Forelimb muscle (tissue), 1 donor: ENCODE data around the gene EMC8. TPM values are rescaled to one million over a fixed set of nuclear protein-coding genes. Genes with fewer than 3 reads are reported as not detected.
"Not testable (repeated sequence)": the region's sequence is repeated elsewhere in the genome, so short reads cannot be mapped to it uniquely, and the experiment has no call there.

Source experiments
- DNase-seq: peaks from one replicate; pipeline ENCODE4 v3.0.0-alpha.2; 2013; ENCODE audit warnings: low read depth
- polyA plus RNA-seq: library from polyadenylated mRNA; unstranded; fragments of 120-200 nt; gene quantifications from one replicate; pipeline ENCODE4 v1.2.1, GENCODE V29; 2013; ENCODE audit not compliant: insufficient read length

The EMC8 gene
- polyA plus RNA-seq, 1 donor, result 18.3 TPM

DNA sequence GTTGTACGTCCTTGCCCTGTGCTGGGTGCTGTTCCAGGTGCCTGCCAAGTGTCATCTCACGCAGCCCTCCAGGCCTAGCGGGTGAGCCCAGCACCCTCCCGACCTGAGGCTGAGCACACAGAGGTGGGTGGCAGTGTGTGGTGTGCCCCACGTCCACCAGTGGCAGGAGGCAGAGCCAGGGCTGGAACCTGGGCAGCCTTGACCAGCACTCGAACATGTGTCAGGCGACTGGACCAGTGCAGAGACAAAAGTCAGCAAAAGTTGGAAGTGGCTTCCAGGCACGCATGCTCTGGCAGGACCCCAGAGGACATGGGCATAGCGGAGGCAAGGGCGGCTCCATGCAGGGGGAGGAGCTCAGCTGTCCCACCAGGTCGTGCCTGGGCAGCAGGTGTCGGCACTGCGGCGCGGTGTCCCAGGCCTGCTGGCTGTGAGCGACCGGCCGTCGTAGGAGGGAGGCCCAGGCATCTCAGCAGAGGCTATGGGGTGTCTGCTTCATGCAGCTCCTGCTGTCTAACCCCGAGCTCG lies 35.9 kb upstream of the EMC8 start:
- no peak for DNase-seq

GRCh38 chr16:85834741-85835140 lies 35.4 kb upstream of the EMC8 start:
- DNase-seq, result no peak

GRCh38 chr16:85833219-85833920 lies 34.0 kb upstream of the EMC8 start:
- no peak for DNase-seq

- DNase-seq, result no peak
These were observed 33.4 kb upstream of the EMC8 start for GRCh38 chr16:85832570-85833218.

DNA sequence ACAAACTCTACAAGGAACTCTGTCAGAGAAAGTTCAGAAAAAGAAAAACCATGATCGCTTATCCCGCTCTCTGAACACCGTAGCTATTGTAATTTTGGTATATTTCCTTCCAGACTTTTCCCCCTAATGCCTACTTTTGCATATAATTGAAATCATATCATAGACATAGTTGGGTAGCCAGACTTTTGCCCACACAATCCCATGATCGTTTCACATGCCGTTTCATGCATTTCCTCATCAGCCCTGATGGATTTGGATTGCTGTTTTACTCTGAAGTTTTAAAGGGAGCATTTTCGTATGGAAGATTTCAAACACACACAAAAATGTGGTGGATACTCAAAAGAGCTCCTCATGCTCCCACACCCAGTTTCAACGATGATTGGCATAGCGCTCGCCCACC lies 31.5 kb upstream of the EMC8 start:
- DNase-seq, result no peak

DNA sequence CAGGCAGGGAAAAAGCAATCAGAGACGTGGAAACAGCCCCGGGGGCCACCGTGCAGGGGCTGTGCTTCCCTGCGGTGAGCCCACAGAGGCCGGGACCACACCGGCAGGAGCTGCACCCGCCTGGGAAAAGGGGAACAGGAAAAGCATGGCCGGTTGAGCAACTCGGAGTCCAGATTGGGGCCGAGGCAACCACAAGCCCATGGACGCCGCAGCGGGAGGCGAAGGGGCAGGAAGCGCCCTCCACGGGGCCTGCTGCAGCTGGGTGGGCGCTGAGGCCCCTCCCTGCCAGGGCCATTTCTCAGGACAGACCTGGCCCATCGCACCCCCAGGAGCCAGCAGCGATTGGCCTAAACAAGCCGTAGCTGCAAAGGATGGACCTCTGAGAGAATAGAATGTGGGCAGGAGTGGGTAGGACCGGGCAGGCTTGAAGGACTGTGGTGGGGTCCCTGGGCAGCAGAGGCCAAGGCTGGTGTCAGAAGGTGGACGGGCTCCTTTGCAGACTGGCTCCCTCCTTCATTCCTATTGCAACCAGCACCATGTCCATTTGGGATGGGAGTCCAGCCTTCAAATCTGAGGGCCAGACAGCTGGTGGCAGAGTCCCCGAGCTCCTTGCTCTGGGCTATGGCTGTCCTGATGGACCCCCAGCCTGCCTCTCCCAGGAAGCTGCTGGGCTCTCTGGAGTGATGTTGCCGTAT lies 30.6 kb upstream of the EMC8 start:
- DNase-seq, result no peak

GRCh38 chr16:85829171-85829719 lies 29.9 kb upstream of the EMC8 start:
- no peak for DNase-seq

GRCh38 chr16:85828166-85828565 lies 28.8 kb upstream of the EMC8 start:
- no peak for DNase-seq

- DNase-seq, result no peak
These were observed 27.4 kb upstream of the EMC8 start for GRCh38 chr16:85826686-85827247.

GRCh38 chr16:85825326-85825725 lies 26.0 kb upstream of the EMC8 start:
- DNase-seq, result no peak

DNA sequence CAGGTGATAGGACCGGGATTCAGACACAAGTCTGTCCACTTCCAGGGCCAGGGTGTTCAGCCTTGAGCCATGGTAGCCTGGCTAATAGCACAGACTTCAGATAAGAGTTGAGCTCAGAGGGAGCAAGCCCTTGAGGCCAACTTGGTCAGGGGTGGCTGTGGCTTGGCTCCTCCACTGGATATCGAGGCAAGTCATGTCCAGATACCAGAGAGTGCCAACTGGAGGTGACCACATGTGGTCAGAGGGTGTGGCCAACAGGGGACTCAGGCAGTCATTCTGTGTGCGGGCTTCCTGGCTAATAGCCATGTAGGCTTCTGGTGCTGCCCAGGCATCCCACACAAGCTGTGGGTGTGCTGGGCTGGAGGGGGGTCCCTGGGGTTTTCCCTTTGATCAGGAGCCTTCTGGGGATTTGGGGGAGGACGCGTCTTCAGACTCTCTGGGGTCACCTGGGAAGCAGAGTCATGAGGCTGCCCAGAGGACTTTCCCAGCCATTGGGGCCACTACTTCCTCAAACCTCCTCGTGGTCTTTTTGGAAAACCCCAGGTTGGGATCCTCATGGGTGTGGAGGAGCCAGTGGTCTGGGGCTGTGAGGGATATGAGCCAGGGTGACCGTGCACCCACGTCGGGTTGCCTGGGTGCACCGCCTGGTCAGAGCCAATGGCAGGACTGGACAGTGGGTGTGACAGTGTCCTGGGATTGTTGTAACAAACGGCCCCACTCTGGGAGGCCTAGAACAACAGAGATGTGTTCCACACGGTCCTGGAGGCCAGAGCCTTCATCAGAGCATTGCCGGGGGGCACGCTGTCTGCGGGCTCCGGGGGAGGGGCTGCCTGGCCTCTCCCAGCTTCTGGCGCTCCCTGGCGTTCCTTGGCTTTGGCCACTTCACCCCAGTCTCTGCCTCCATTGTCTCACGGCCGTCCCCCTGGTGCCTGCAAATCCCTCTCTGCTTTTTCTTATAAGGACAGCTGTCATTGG lies 25.1 kb upstream of the EMC8 start:
- no peak for DNase-seq

DNA sequence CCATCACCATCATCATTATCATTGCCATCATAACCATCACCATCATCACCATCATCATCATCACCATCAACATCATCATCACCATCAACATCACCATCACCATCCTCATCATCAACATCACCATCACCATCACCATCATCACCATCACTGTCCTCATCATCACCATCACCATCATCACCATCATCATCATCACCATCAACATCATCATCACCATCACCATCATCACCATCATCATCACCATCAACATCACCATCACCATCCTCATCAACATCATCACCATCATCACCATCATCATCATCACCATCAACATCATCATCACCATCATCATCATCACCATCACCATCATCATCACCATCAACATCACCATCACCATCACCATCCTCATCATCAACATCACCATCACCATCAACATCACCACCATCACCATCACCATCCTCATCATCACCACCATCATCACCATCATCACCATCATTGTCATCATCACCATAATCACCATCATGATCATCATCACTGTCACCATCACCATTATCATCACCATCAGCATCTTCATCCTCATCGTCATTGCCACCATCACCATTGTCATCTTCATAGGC lies 24.1 kb upstream of the EMC8 start:
- DNase-seq, result no peak

GRCh38 chr16:85822145-85822544 lies 22.8 kb upstream of the EMC8 start:
- no peak for DNase-seq

DNA sequence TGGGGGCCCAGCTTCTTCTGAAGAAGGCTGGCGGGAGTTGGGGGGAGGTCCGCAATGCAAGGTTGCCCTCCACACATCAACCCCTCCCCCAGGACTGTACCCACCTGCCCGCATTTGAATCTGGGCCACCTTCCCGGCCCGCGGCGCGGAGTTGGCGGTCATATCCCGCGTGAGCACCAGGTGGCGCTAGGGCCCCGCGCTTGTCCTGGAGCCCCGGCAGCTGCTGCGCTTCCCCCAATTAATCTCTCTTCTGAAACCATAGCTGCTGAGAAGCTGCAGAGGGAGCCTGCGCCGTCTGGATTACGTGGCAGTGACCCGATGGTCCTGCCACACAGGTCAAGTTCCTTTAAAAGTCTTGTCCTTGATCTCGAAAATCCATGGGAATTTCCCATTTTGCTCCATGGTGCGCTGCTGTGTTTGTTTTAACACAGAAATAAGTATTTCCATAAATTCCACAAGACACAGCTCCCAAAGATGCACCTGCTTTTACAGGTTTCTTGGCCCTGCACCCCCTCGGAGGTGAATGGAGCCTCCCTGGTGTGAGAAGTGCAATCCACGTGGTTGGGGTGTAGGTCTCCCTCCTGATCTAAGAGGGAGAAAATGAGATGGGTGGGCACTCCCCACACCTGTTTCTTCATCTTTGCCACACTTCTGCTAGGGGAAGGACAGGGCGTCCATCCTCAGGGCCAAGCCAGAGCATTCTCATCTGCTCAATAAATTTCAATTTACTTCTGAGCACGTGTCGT lies 22.2 kb upstream of the EMC8 start:
- peak; percentile 45 for DNase-seq

DNA sequence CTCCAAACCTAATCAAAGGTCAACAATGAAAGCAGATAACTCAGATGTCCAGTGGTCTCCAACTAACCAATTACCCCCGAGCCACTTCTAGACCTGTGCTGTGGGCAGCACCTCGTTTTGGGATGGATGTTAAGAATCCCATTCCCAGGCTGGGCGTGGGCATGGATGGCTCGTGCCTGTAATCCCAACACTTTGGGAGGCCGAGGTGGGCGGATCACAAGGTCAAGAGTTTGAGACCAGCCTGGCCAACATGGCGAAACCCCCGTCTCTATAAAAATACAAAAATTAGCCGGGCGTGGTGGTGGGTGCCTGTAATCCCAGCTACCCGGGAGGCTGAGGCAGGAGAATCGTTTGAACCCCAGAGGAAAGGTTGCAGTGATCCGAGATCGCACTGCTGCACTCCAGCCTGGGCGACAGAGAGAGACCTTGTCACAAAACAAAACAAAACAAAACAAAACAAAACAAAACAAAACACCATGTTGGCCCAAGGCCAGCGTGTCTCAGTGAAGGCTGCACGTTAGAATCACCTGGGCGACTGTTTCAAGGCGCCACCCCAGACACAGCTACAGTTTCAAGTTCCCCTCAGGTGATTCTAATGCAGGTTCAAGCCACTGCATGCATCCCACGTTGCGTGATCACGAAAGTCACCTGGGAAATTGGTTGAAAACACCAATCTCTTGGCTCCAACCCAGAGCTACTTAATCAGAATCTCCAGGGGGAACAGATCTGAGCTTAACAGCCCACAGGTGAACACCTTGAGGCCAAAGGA lies 21.4 kb upstream of the EMC8 start:
- no peak for DNase-seq

DNA sequence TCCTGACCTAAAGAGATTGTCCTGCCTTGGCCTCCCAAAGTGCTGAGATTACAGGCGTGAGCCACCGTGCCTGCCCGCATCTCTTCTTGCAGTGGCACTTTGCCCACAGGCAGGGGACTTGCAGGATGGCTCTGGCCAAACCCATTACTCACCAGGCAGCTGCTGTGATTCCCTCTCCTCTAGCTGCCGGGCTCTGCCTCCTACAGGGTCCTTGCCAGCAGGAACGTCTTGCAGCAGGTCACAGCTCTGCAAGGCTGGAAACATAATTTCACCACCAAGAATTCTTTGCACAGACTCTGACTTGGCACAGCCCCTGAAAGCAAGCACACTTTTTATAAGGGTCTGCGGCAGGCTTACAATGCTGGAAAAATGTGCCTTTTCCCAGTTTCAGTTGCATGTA lies 20.4 kb upstream of the EMC8 start:
- DNase-seq, result no peak

DNA sequence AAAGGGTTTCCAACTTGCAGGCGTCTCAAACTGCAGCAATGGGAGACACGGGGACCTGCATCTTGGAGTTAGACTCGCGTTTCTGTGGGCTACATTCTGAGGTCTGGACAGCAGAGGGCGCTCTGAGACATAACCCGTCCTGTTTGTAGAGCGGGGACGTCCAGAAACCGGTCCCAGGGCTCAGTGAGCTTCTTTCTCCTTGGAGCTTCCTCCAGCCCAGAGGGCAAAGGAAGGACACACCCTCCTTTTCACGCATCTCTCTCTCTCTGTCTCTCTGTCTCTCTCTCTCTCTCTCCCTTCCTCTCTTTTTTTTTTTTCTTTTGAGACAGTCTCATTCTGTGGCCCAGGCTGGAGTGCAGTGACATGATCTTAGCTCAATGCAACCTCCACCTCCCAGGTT lies 19.9 kb upstream of the EMC8 start:
- no peak for DNase-seq

DNA sequence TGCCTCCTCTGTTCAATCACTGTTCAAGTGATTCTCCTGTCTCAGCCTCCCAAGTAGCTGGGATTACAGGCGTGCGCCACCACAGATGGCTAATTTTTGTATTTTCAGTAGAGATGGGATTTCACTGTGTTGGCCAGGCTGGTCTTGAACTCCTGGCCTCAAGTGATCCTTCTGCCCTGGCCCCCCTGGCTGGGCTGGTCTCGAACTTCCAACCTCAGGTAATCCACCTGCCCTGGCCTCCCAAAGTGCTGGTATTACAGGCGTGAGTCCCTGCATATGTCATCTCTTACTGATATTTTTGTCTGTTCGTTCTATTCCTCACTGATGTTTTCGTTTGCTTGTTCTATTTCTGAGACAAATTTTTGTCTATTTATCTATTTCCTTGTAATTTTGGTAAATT lies 17.9 kb upstream of the EMC8 start:
- DNase-seq, result not testable (repeated sequence)

- no peak for DNase-seq
These were observed 16.8 kb upstream of the EMC8 start for GRCh38 chr16:85816159-85816558.
